ENCODE results near the gene RIN3. TPM values are rescaled to one million over a fixed set of nuclear protein-coding genes. Genes with fewer than 3 reads are reported as not detected.
"Not testable (repeated sequence)": the region's sequence is repeated elsewhere in the genome, so short reads cannot be mapped to it uniquely, and the experiment has no call there.

RIN3 gene
- total RNA-seq, 4 donors from 2014 or later: 2.1 to 10.4 (median 7.2) TPM

GRCh38 chr14:92635896-92636295 is 122.3 kb downstream of the RIN3 start:
- no peak overlapping the region for H3K27ac ChIP-seq
- no peaks in the 10 kb centered on the region for H3K36me3 ChIP-seq
- 97% methylated on average over 4 of the region's 4 CpGs for WGBS
- H3K4me3 ChIP-seq: no peak overlapping the region
- DNase-seq (ENCODE audit: low spot score in 2 of 2): no peak
- no peaks in the 10 kb centered on the region for H3K27me3 ChIP-seq
- TF ChIP-seq POLR2AphosphoS5 (IDR thresholded peaks at IDR 0.05): no peak
- no peak for TF ChIP-seq CTCF (IDR thresholded peaks at IDR 0.05)
- no peak for TF ChIP-seq EP300 (IDR thresholded peaks at IDR 0.05)
- no peak for TF ChIP-seq POLR2A (IDR thresholded peaks at IDR 0.05)
- H3K9me3 ChIP-seq: no peaks in the 10 kb centered on the region
- no peaks in the 10 kb centered on the region for H3K4me1 ChIP-seq

- Histone ChIP-seq H3K9me3 (no peaks in the 10 kb centered on the region), H3K27ac (no peak overlapping the region), H3K36me3 (no peaks in the 10 kb centered on the region), H3K4me1 (no peaks in the 10 kb centered on the region), H3K27me3 (no peaks in the 10 kb centered on the region), H3K4me3 (no peak overlapping the region)
- WGBS: 76% methylated on average over 7 of the region's 7 CpGs
- DNase-seq (ENCODE audit: low spot score in 2 of 2): no peak
- TF ChIP-seq POLR2A (IDR thresholded peaks at IDR 0.05) (no peak), CTCF (IDR thresholded peaks at IDR 0.05) (no peak), POLR2AphosphoS5 (IDR thresholded peaks at IDR 0.05) (no peak), EP300 (IDR thresholded peaks at IDR 0.05) (no peak)
Measured at GRCh38 chr14:92637228-92637627, 123.6 kb downstream of the RIN3 start.

GRCh38 chr14:92637864-92638263 is 124.3 kb downstream of the RIN3 start:
- Histone ChIP-seq H3K36me3 (no peaks in the 10 kb centered on the region), H3K4me1 (no peaks in the 10 kb centered on the region), H3K9me3 (no peaks in the 10 kb centered on the region), H3K27ac (no peak overlapping the region), H3K4me3 (no peak overlapping the region), H3K27me3 (no peaks in the 10 kb centered on the region)
- WGBS: 92% methylated on average over 5 of the region's 5 CpGs
- no peak for TF ChIP-seq CTCF (IDR thresholded peaks at IDR 0.05)
- no peak for TF ChIP-seq EP300 (IDR thresholded peaks at IDR 0.05)
- TF ChIP-seq POLR2AphosphoS5 (IDR thresholded peaks at IDR 0.05): no peak
- TF ChIP-seq POLR2A (IDR thresholded peaks at IDR 0.05): no peak
- DNase-seq (ENCODE audit: low spot score in 2 of 2): no peak

GRCh38 chr14:92638266-92638665 is 124.7 kb downstream of the RIN3 start:
- H3K27me3 ChIP-seq: no peaks in the 10 kb centered on the region
- WGBS: 85% methylated on average over 9 of the region's 9 CpGs
- H3K4me1 ChIP-seq: no peaks in the 10 kb centered on the region
- H3K27ac ChIP-seq: no peak overlapping the region
- TF ChIP-seq POLR2AphosphoS5 (IDR thresholded peaks at IDR 0.05): no peak
- TF ChIP-seq CTCF (IDR thresholded peaks at IDR 0.05): no peak
- no peak for TF ChIP-seq POLR2A (IDR thresholded peaks at IDR 0.05)
- TF ChIP-seq EP300 (IDR thresholded peaks at IDR 0.05): no peak
- H3K36me3 ChIP-seq: no peaks in the 10 kb centered on the region
- H3K9me3 ChIP-seq: no peaks in the 10 kb centered on the region
- no peak for DNase-seq (ENCODE audit: low spot score in 2 of 2)
- H3K4me3 ChIP-seq: no peak overlapping the region

- no peak overlapping the region for H3K27ac ChIP-seq
- 39% methylated on average over 4 of the region's 7 CpGs for WGBS
- no peak overlapping the region for H3K4me3 ChIP-seq
- no peaks in the 10 kb centered on the region for H3K36me3 ChIP-seq
- no peak for TF ChIP-seq CTCF (IDR thresholded peaks at IDR 0.05)
- TF ChIP-seq POLR2AphosphoS5 (IDR thresholded peaks at IDR 0.05): no peak
- TF ChIP-seq EP300 (IDR thresholded peaks at IDR 0.05): no peak
- TF ChIP-seq POLR2A (IDR thresholded peaks at IDR 0.05): no peak
- H3K9me3 ChIP-seq: no peaks in the 10 kb centered on the region
- no peaks in the 10 kb centered on the region for H3K27me3 ChIP-seq
- no peaks in the 10 kb centered on the region for H3K4me1 ChIP-seq
- DNase-seq (ENCODE audit: low spot score in 2 of 2): no peak
Measured at GRCh38 chr14:92638904-92639303, 125.3 kb downstream of the RIN3 start.

GRCh38 chr14:92639472-92640117 is 126.0 kb downstream of the RIN3 start:
- not testable (repeated sequence) for H3K27me3 ChIP-seq; H3K27ac ChIP-seq; H3K4me3 ChIP-seq; H3K4me1 ChIP-seq; H3K36me3 ChIP-seq; DNase-seq (ENCODE audit: low spot score in 2 of 2); H3K9me3 ChIP-seq
- WGBS: 90% methylated on average over 21 of the region's 23 CpGs

Data from suprapubic skin (tissue), 4 donors.